Neural progenitor cell (in vitro differentiated cells): ENCODE results near the gene DDOST. TPM values are rescaled to one million over a fixed set of nuclear protein-coding genes. Genes with fewer than 3 reads are reported as not detected.
A peak's percentile ranks its signal among the peaks of the same experiment; 100 is the strongest.

Experiments
- DNase-seq: peaks from one replicate; pipeline ENCODE4 v3.0.0-alpha.2; 2016; ENCODE audit warnings: low spot score
- H2AFZ ChIP-seq: fragments of 200-600 bp; sonication (generic); replicated peaks from 2 replicates; pipeline ENCODE4 v1.6.1; 2016; ENCODE audit warnings: antibody characterized with exemption
- H3F3A ChIP-seq: fragments of 200-600 bp; sonication (generic); 2 replicates; pipeline ENCODE4 v1.6.1; 2016; ENCODE audit warnings: antibody characterized with exemption, low read depth
- H3K27ac ChIP-seq: fragments of 200-600 bp; sonication (generic); 2 replicates; pipeline ENCODE4 v1.5.1; 2016; ENCODE audit warnings: mild to moderate bottlenecking
- H3K27me3 ChIP-seq: fragments of 200-600 bp; sonication (generic); 2 replicates; pipeline ENCODE4 v1.6.1; 2016; ENCODE audit warnings: mild to moderate bottlenecking, moderate library complexity
- H3K36me3 ChIP-seq: fragments of 200-600 bp; sonication (generic); 2 replicates; pipeline ENCODE4 v1.5.1; 2016
- H3K4me1 ChIP-seq: fragments of 200-600 bp; sonication (generic); 2 replicates; pipeline ENCODE4 v1.6.1; 2016; ENCODE audit warnings: mixed run types
- H3K4me2 ChIP-seq: fragments of 200-600 bp; sonication (generic); 2 replicates; pipeline ENCODE4 v1.6.1; 2016
- H3K4me3 ChIP-seq: fragments of 200-600 bp; sonication (generic); 2 replicates; pipeline ENCODE4 v1.5.1; 2016
- H3K79me2 ChIP-seq: fragments of 200-600 bp; sonication (generic); 2 replicates; pipeline ENCODE4 v1.6.1; 2016; ENCODE audit warnings: low read depth
- H3K9ac ChIP-seq: fragments of 200-600 bp; sonication (generic); 2 replicates; pipeline ENCODE4 v1.6.1; 2016
- H3K9me3 ChIP-seq: fragments of 200-600 bp; sonication (generic); 2 replicates; pipeline ENCODE4 v1.5.1; 2016; ENCODE audit warnings: low read depth
- H4K20me1 ChIP-seq: fragments of 200-600 bp; sonication (generic); 2 replicates; pipeline ENCODE4 v1.6.1; 2016; ENCODE audit warnings: low read depth
- H3K27ac Mint-ChIP-seq: 3 replicates; pipeline ENCODE4 v1.8.0; 2021; ENCODE audit warnings: mixed read lengths
- H3K27me3 Mint-ChIP-seq: 2 replicates; pipeline ENCODE4 v1.8.0; 2022; ENCODE audit warnings: low read depth, mild to moderate bottlenecking, inconsistent platforms, moderate library complexity, mixed read lengths; ENCODE audit not compliant: insufficient read depth
- H3K36me3 Mint-ChIP-seq: 3 replicates; pipeline ENCODE4 v1.8.0; 2021; ENCODE audit warnings: mixed read lengths
- H3K4me1 Mint-ChIP-seq: 3 replicates; pipeline ENCODE4 v1.8.0; 2021; ENCODE audit warnings: mixed read lengths
- H3K4me3 Mint-ChIP-seq: 3 replicates; pipeline ENCODE4 v1.8.0; 2021; ENCODE audit warnings: mild to moderate bottlenecking, moderate library complexity, mixed read lengths
- H3K9me3 Mint-ChIP-seq: 3 replicates; pipeline ENCODE4 v1.8.0; 2020; ENCODE audit warnings: mixed read lengths
- CTCF ChIP-seq: fragments of 200-600 bp; sonication (generic); IDR thresholded peaks from 2 replicates; pipeline ENCODE4 v1.5.1; 2017; ENCODE audit warnings: antibody characterized with exemption, mild to moderate bottlenecking
- EZH2 ChIP-seq: fragments of 200-600 bp; sonication (generic); IDR thresholded peaks from 2 replicates; pipeline ENCODE4 v1.6.1; 2017; ENCODE audit warnings: antibody characterized with exemption, mild to moderate bottlenecking, moderate library complexity
- EZH2phosphoT487 ChIP-seq: fragments of 200-600 bp; sonication (generic); IDR thresholded peaks from 2 replicates; pipeline ENCODE4 v1.6.1; 2017; ENCODE audit warnings: antibody characterized with exemption
- total RNA-seq: library from RNA; depleted of rRNA; stranded (reverse); fragments of >200 nt; gene quantifications from 2 replicates; pipeline ENCODE4 v1.2.3, GENCODE V29; 2015; ENCODE audit warnings: low replicate concordance

Gene DDOST
- total RNA-seq, 1 donor from 2014 or later, result 151 TPM

- no peak for DNase-seq
- no peaks in the 10 kb centered on the region for H4K20me1 ChIP-seq
- peaks cover 21% of the 10 kb centered on the region for H3F3A ChIP-seq
Observed at GRCh38 chr1:20693623-20694022, 32.5 kb upstream of the DDOST start.

GRCh38 chr1:20691872-20692271, 30.7 kb upstream of the DDOST start:
- Histone ChIP-seq H3K36me3 (no peaks in the 10 kb centered on the region), H3K79me2 (no peaks in the 10 kb centered on the region), H2AFZ (no peak overlapping the region), H3K4me1 (no peaks in the 10 kb centered on the region), H3K27me3 (no peaks in the 10 kb centered on the region), H3K4me3 (no peak overlapping the region), H3F3A (peaks cover 10% of the 10 kb centered on the region), H3K4me2 (no peak overlapping the region), H4K20me1 (no peaks in the 10 kb centered on the region), H3K27ac (no peak overlapping the region), H3K9me3 (no peaks in the 10 kb centered on the region), H3K9ac (no peak overlapping the region)
- Mint-ChIP-seq H3K9me3 (peaks cover 6% of the 10 kb centered on the region), H3K4me3 (no peak overlapping the region), H3K36me3 (peaks cover 3% of the 10 kb centered on the region), H3K27ac (peak overlapping the region; percentile 61), H3K4me1 (peaks cover 10% of the 10 kb centered on the region), H3K27me3 (peaks cover 5% of the 10 kb centered on the region)
- no peak for DNase-seq
- TF ChIP-seq CTCF, result no peak
- no peak for TF ChIP-seq EZH2

More at GRCh38 chr1:20693623-20694022, 32.5 kb upstream of the DDOST start:
- TF ChIP-seq EZH2phosphoT487, result no peak
- no peak for TF ChIP-seq EZH2
- TF ChIP-seq CTCF, result no peak
- no peak overlapping the region for H3K9ac ChIP-seq
- H3K9me3 Mint-ChIP-seq, result peaks cover 6% of the 10 kb centered on the region
- peaks cover 3% of the 10 kb centered on the region for H3K4me1 ChIP-seq
- peaks cover 4% of the 10 kb centered on the region for H3K27me3 Mint-ChIP-seq
- H3K36me3 ChIP-seq, result no peaks in the 10 kb centered on the region
- H3K4me3 ChIP-seq, result no peak overlapping the region
- no peak overlapping the region for H3K4me2 ChIP-seq
- H3K4me1 Mint-ChIP-seq, result peaks cover 18% of the 10 kb centered on the region
- H3K4me3 Mint-ChIP-seq, result no peak overlapping the region
- no peaks in the 10 kb centered on the region for H3K79me2 ChIP-seq
- H3K27ac Mint-ChIP-seq, result no peak overlapping the region
- H3K9me3 ChIP-seq, result no peaks in the 10 kb centered on the region
- peaks cover 3% of the 10 kb centered on the region for H3K36me3 Mint-ChIP-seq
- no peak overlapping the region for H2AFZ ChIP-seq
- no peak overlapping the region for H3K27ac ChIP-seq
- no peaks in the 10 kb centered on the region for H3K27me3 ChIP-seq

GRCh38 chr1:20689645-20690056, 28.5 kb upstream of the DDOST start:
- no peak overlapping the region for H3K4me3 ChIP-seq
- H3K27me3 Mint-ChIP-seq, result peaks cover 5% of the 10 kb centered on the region

More at GRCh38 chr1:20689645-20690056, 28.5 kb upstream of the DDOST start:
- Histone ChIP-seq H3K36me3 (no peaks in the 10 kb centered on the region), H4K20me1 (no peaks in the 10 kb centered on the region), H3K9me3 (no peaks in the 10 kb centered on the region), H3K27me3 (no peaks in the 10 kb centered on the region), H2AFZ (no peak overlapping the region), H3K9ac (no peak overlapping the region), H3K79me2 (no peaks in the 10 kb centered on the region), H3K4me2 (no peak overlapping the region), H3K4me1 (no peaks in the 10 kb centered on the region), H3F3A (no peaks in the 10 kb centered on the region), H3K27ac (no peak overlapping the region)
- TF ChIP-seq EZH2phosphoT487 (no peak), CTCF (no peak), EZH2 (no peak)
- Mint-ChIP-seq H3K4me3 (no peak overlapping the region), H3K27ac (no peak overlapping the region), H3K36me3 (peaks cover 3% of the 10 kb centered on the region), H3K4me1 (peaks cover 5% of the 10 kb centered on the region), H3K9me3 (peaks cover 6% of the 10 kb centered on the region)
- no peak for DNase-seq
